ENCODE data around the gene IMMP2L. TPM values are rescaled to one million over a fixed set of nuclear protein-coding genes. Genes with fewer than 3 reads are reported as not detected.

IMMP2L gene
- total and polyA plus RNA-seq, 2 of the 13 experiments (the other 11 are each of a cell fraction or from before 2014, with no cell fraction given) = 7.8 to 16.9 TPM

GRCh38 chr7:111371437-111371836 is 190.9 kb downstream of the IMMP2L start:
- no peak overlapping the region for H3K4me3 ChIP-seq (replicated peaks in 1 of 3; ENCODE audit: insufficient read depth in 1 of 3, low read depth in 2 of 3, low read length in 3 of 3)
- H3K27me3 ChIP-seq (ENCODE audit: control insufficient read depth in 1 of 2, insufficient read depth in 2 of 2, low read length in 2 of 2) = no peaks in the 10 kb centered on the region
- ChIA-PET CTCF (ENCODE audit: low intra/inter-chr PET ratio, low total read pairs) (no interaction called here), POLR2A (no interaction called here)
- no TSS peak for BruUV-seq (replicated peaks)
- no peak overlapping the region for H3K4me2 ChIP-seq (ENCODE audit: low read depth, low read length)
- H3K79me2 ChIP-seq (ENCODE audit: insufficient read depth, low read length) = no peaks in the 10 kb centered on the region
- no peaks in the 10 kb centered on the region for H3K9me3 ChIP-seq (ENCODE audit: low read length)
- no peak for FAIRE-seq
- DNase-seq (ENCODE audit: low spot score) = no peak
- no peak for ATAC-seq
- H4K20me1 ChIP-seq (ENCODE audit: insufficient read depth, low read length) = no peaks in the 10 kb centered on the region
- H2AFZ ChIP-seq (ENCODE audit: low read length) = no peak overlapping the region
- H3K27ac ChIP-seq (ENCODE audit: extremely low read length, insufficient read depth, low read length) = no peak overlapping the region
- in situ Hi-C loops (cut with HindIII; ENCODE audit: extremely low pct_ligation_motif_present, low pct_unique_long_range_greater_than_20kb) = no loop called here
- WGBS (ENCODE audit: low lambda C conversion rate) = 93% methylated on average over 1 of the region's 1 CpG
- no peaks in the 10 kb centered on the region for H3K4me1 ChIP-seq (ENCODE audit: insufficient read depth, low read length)
- intact Hi-C loops (cut with micrococcal nuclease; ENCODE audit: unreplicated experiment) = no loop called here
- H3K9ac ChIP-seq (ENCODE audit: insufficient read depth, low read depth, low read length) = no peak overlapping the region
- TF ChIP-seq SALL2 (CRISPR knock-in tag; IDR thresholded peaks at IDR 0.05) (no peak), SAP130 (CRISPR knock-in tag; IDR thresholded peaks at IDR 0.05; ENCODE audit: low read depth) (no peak), ZNF598 (CRISPR knock-in tag; IDR thresholded peaks at IDR 0.05; ENCODE audit: borderline replicate concordance) (no peak)
- TF ChIP-seq, protein P1, sequence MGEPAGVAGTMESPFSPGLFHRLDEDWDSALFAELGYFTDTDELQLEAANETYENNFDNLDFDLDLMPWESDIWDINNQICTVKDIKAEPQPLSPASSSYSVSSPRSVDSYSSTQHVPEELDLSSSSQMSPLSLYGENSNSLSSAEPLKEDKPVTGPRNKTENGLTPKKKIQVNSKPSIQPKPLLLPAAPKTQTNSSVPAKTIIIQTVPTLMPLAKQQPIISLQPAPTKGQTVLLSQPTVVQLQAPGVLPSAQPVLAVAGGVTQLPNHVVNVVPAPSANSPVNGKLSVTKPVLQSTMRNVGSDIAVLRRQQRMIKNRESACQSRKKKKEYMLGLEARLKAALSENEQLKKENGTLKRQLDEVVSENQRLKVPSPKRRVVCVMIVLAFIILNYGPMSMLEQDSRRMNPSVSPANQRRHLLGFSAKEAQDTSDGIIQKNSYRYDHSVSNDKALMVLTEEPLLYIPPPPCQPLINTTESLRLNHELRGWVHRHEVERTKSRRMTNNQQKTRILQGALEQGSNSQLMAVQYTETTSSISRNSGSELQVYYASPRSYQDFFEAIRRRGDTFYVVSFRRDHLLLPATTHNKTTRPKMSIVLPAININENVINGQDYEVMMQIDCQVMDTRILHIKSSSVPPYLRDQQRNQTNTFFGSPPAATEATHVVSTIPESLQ (CRISPR knock-in tag; conservative IDR thresholded peaks at IDR 0.05) = no peak
- H3K36me3 ChIP-seq (replicated peaks in 1 of 2; ENCODE audit: control insufficient read depth in 1 of 2, insufficient read depth in 2 of 2, low read length in 2 of 2) = no peaks in the 10 kb centered on the region

GRCh38 chr7:111370002-111370401 is 192.3 kb downstream of the IMMP2L start:
- Histone ChIP-seq H3K4me3 (replicated peaks in 1 of 3; ENCODE audit: insufficient read depth in 1 of 3, low read depth in 2 of 3, low read length in 3 of 3) (no peak overlapping the region), H3K27me3 (ENCODE audit: control insufficient read depth in 1 of 2, insufficient read depth in 2 of 2, low read length in 2 of 2) (no peaks in the 10 kb centered on the region), H3K9me3 (ENCODE audit: low read length) (no peaks in the 10 kb centered on the region), H3K79me2 (ENCODE audit: insufficient read depth, low read length) (no peaks in the 10 kb centered on the region), H3K36me3 (replicated peaks in 1 of 2; ENCODE audit: control insufficient read depth in 1 of 2, insufficient read depth in 2 of 2, low read length in 2 of 2) (no peaks in the 10 kb centered on the region), H3K4me1 (ENCODE audit: insufficient read depth, low read length) (no peaks in the 10 kb centered on the region), H3K27ac (ENCODE audit: extremely low read length, insufficient read depth, low read length) (no peak overlapping the region), H2AFZ (ENCODE audit: low read length) (no peak overlapping the region), H3K9ac (ENCODE audit: insufficient read depth, low read depth, low read length) (no peak overlapping the region), H3K4me2 (ENCODE audit: low read depth, low read length) (no peak overlapping the region), H4K20me1 (ENCODE audit: insufficient read depth, low read length) (no peaks in the 10 kb centered on the region)
- DNase-seq (ENCODE audit: low spot score) (no peak), ATAC-seq (no peak), FAIRE-seq (no peak)
- CTCF ChIA-PET (ENCODE audit: low intra/inter-chr PET ratio, low total read pairs) = no interaction called here
- intact Hi-C loops (cut with micrococcal nuclease; ENCODE audit: unreplicated experiment) = no loop called here
- in situ Hi-C loops (cut with HindIII; ENCODE audit: extremely low pct_ligation_motif_present, low pct_unique_long_range_greater_than_20kb) = no loop called here
- WGBS (ENCODE audit: low lambda C conversion rate) = 96% methylated on average over 1 of the region's 1 CpG
- no TSS peak for BruUV-seq (replicated peaks)
- POLR2A ChIA-PET = no interaction called here
- TF ChIP-seq, protein P2, sequence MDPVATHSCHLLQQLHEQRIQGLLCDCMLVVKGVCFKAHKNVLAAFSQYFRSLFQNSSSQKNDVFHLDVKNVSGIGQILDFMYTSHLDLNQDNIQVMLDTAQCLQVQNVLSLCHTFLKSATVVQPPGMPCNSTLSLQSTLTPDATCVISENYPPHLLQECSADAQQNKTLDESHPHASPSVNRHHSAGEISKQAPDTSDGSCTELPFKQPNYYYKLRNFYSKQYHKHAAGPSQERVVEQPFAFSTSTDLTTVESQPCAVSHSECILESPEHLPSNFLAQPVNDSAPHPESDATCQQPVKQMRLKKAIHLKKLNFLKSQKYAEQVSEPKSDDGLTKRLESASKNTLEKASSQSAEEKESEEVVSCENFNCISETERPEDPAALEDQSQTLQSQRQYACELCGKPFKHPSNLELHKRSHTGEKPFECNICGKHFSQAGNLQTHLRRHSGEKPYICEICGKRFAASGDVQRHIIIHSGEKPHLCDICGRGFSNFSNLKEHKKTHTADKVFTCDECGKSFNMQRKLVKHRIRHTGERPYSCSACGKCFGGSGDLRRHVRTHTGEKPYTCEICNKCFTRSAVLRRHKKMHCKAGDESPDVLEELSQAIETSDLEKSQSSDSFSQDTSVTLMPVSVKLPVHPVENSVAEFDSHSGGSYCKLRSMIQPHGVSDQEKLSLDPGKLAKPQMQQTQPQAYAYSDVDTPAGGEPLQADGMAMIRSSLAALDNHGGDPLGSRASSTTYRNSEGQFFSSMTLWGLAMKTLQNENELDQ (CRISPR knock-in tag; IDR thresholded peaks at IDR 0.05; ENCODE audit: borderline replicate concordance) = no peak
- TF ChIP-seq MAFF (IDR thresholded peaks at IDR 0.05; ENCODE audit: low read depth, low read length) = no peak
- TF ChIP-seq ZNF124 (CRISPR knock-in tag; IDR thresholded peaks at IDR 0.05) = no peak
- TF ChIP-seq ZFP36 (IDR thresholded peaks at IDR 0.05; ENCODE audit: borderline replicate concordance, low read depth, low read length, partially characterized antibody) = no peak
- TF ChIP-seq PRPF4 (IDR thresholded peaks at IDR 0.05; ENCODE audit: low read depth, low read length, poor library complexity, severe bottlenecking) = no peak
- no peak for TF ChIP-seq ZNF841 (CRISPR knock-in tag; IDR thresholded peaks at IDR 0.05; ENCODE audit: borderline replicate concordance)
- no peak for TF ChIP-seq ZFY (CRISPR knock-in tag; IDR thresholded peaks at IDR 0.05)
- TF ChIP-seq PITX1 (CRISPR knock-in tag; IDR thresholded peaks at IDR 0.05) = no peak
- no peak for TF ChIP-seq ZNF761 (CRISPR knock-in tag; conservative IDR thresholded peaks at IDR 0.05)
- no peak for TF ChIP-seq RBM22 (optimal IDR thresholded peaks at IDR 0.05; ENCODE audit: low read length)

Measured in HepG2 (cell line).